ENCODE measurements around the gene COPG2.
"Not testable (repeated sequence)": the region's sequence is repeated elsewhere in the genome, so short reads cannot be mapped to it uniquely, and the experiment has no call there.

The COPG2 gene, protein sequence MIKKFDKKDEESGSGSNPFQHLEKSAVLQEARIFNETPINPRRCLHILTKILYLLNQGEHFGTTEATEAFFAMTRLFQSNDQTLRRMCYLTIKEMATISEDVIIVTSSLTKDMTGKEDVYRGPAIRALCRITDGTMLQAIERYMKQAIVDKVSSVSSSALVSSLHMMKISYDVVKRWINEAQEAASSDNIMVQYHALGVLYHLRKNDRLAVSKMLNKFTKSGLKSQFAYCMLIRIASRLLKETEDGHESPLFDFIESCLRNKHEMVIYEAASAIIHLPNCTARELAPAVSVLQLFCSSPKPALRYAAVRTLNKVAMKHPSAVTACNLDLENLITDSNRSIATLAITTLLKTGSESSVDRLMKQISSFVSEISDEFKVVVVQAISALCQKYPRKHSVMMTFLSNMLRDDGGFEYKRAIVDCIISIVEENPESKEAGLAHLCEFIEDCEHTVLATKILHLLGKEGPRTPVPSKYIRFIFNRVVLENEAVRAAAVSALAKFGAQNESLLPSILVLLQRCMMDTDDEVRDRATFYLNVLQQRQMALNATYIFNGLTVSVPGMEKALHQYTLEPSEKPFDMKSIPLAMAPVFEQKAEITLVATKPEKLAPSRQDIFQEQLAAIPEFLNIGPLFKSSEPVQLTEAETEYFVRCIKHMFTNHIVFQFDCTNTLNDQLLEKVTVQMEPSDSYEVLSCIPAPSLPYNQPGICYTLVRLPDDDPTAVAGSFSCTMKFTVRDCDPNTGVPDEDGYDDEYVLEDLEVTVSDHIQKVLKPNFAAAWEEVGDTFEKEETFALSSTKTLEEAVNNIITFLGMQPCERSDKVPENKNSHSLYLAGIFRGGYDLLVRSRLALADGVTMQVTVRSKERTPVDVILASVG
- 11.9 to 18.1 (median 12.0) reads per million in 3 experiments for total RNA-seq

DNA sequence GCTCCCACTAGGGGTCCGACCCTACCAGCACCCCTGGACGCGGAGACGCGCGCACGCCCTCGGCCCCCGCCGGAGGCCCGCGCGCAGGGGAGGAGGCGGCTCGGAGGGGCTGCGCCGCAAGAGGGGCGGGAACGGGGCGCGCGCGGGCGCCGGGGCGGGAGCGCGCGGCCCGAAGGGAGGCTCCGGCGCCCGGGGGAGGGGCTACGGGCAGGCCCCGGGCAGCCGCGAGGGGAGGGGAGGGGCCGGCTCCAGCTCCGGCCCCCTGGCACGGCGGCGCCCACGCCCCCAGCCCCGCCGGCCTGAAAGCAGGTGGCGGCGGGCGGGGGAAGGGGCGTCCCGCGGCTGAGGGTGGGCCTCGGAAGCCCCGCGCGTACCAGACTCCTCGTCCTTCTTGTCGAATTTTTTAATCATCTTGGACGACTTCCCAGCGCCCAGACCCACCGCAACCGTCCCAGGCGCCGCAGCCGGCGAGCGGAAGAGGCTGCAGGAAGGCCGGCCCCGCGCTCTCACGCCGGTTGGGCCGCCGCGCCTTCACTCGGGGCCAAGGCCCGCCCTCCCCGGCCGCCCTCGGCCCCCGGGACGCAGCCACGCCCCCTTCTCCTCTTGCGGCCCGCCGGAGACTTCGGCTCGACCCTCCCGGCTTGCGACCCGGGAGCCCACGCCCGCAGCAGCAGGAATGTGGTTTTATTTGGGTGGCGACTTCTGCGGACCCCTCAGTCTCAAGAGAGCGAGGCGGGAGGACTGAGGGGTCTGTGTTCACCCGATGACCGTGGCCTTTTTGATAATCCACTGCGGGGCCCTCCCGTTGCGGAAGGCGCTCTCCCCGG lies at the start of gene COPG2:
Gene COPG2, minus strand, starts transcription at position 491 of the 827 bp plus-strand sequence. Its CDS starts 80 bp downstream, at position 411.
- peak; percentile 48 for DNase-seq

DNA sequence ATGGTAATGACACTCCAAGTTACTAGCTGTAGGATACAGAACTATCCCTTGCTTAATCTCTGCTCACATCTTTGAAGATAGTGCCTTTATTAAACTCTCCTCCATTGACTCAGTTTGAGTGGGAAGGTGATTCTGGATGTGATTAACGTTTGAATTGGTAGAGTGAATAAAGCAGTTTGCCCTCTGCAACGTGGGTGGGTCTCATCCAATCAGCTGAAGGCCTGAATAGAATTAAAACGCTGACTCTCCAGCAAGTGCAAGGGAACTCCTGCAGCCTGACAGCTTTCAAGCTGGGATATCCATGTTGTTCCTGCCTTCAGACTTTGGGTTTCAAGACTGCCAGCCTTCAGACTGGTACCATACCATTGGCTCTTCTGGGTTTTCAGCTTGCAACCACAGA lies 43.9 kb upstream of the COPG2 start:
- no peak for DNase-seq

DNA sequence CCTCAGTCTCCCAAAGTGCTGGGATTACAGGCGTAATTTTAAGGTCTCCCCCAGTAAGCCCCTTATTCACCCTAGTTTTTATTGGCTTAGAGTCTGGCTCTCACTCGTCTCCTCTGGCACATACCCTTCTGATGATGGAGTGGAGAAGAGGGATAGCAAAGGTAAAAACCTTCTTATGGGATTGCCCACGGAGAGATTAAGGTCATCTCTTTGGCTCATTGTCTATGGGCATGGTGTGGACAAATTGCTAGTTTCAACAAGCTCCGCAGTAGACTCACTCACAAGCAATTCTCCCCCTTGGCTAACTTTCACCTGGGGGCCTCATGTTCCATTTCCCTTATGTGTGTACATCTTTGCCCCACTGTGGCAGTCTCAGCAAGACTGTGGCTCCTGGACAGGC lies 40.2 kb upstream of the COPG2 start:
- no peak for DNase-seq

DNA sequence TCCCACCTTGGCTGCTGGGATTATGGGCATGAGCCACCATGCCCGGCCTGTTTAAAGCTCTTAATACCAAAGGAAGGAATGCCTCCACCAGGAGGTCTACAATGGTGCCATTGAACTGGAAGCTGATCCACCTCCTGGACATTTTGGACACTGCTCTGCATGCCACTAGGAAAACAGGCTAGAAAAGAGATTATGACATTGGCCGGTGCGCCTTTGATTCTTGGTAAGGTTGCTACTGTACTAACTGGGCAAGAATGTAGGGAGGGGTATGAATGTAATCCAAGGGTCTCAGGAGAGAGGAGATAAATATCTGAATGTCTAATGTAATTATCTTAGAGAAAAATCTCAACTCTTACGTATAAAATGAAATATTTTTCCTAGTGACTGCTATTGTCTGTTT lies 39.5 kb upstream of the COPG2 start:
- DNase-seq: no peak

DNA sequence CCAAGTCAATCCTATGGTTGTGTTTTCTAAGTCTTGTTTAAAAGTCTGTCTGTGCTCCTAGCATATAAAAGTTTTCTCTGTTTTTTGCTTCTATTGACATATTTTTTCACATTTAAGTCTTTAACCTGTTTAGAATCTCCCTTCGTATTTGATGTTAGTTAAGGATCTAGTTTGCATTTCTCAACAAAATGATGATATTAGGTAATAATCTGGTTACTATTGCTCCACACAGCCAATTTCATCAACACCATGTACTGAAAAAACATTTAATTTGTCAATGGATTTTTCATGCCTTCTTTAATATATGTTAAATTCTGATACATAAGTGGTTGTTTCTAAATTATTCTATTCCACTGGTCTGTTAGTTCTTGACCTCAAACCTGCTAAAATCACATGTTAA lies 35.3 kb upstream of the COPG2 start:
- DNase-seq: no peak

DNA sequence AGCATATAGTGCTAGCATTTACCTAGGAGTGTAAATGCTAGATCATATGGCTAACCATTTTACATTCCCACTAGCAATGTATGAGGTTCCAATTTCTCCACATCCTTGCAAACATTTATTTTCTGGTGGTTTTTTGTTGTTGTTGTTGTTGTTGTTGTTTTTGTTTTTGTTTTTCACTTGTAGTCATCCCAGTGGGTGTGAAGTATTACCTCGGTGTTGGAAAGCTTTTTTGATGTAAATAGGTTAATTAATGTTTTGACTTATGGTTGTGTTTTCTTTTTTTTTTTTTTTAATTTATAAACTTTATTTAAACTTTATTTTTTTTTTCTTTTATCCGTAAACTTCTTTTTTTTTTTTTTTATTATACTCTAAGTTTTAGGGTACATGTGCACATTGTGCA lies 33.1 kb upstream of the COPG2 start:
- DNase-seq: no peak

DNA sequence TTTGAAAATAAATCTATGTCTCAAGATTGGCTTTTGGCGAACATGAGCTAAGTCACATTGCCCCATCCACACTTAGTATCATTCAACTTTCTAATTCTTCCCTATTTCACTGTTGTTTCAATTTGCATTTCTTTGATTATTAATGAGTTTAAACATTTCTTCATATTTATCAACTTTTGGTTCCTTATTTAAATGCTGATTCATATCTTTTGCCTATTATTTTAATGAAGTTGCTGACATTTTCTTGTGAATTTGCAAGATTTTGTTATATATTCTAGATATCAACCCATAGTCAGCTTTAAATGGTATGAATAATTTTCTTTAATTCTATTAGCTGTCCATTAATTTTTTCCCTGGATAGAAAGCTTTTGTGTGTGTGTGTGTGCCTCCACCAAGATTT lies 32.2 kb upstream of the COPG2 start:
- DNase-seq: no peak

DNA sequence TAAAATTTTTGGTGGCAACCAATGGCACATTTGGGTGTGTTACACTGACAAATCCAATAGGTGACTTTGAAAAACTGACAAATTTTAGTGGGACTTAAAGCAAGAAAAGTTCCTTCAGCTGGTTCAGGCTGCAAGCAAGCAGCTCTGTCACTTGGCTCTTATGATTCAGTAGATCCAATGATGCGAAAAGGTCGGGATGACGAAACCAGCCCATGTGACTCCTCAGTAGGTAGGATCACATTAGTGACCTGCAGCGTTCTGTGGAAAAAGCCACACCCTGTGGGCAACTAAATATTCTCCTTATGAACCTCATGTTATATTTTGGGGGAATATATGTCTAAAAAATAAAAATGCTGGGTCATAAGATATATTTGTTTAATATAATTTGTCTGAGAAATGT lies 31.1 kb upstream of the COPG2 start:
- no peak for DNase-seq

DNA sequence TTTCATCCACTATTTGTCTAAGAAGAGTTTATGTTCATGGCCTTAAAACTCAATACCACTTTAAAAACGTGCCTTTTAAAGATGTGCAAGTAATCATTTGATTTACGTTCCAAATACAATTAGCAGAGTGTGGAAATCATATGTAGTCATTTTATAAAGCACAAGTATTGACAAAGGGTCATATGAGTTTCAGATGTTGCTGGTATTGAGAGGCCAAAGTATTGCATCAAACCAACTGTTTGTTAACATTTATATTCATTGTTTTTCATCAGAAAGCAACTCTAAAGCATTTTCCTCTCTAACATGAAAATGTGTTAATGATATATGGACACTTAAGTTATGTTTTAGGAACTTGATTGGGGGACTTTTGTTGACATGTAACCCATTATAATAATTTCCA lies 29.3 kb upstream of the COPG2 start:
- DNase-seq: no peak

DNA sequence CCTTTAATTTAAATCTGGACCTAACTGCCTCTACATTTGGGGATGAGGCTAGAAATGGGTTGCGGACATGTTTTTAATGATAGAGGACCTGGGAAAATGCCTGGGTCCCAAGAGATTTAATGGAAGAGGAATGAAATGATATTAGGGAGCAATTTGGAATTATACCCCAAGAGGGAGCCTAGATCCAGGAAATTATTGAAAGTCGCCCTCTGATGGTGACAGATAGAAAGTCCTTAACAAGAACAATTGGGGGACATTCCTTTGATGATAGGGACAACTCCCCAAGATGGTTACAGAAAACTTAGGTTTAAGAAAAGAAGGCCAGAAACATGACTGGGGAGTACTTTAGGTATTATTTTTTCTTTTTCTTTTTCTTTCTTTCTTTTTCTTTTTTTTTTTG lies 27.3 kb upstream of the COPG2 start:
- no peak for DNase-seq

DNA sequence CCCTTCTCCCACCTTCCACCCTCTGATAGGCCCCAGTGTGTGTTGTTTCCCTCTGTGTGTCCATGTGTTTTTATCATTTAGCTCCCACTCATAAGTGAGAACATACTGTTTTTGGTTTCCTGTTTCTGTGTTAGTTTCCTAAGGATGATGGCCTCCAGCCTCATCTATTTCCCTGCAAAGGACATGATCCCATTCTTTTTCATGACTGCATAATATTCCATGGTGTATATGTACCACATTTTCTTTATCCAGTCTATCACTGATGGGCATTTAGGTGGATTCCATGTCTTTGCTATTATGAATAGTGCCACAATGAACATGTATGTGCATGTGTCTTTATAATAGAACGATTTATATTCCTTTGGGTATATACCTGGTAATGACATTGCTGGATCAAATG lies 23.8 kb upstream of the COPG2 start:
- DNase-seq: not testable (repeated sequence)

DNA sequence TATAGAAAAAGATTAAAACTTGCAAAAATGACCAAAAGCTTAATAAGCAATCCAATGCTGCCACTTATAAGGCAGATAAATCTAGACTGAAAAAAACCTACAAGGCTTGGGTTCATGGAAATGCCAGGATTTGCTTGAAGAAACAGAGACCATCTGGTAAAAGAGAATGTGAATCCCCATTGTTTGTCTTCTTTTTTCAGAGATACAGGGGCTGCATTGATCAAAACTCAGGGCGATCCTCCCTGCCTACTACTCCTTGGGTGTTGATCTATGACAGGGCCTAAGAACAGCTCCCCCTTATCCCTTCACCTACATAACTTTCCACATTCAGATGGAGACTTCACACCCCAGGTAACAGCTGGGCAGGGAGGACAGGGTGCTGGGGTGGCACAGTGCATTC lies 21.1 kb upstream of the COPG2 start:
- no peak for DNase-seq

DNA sequence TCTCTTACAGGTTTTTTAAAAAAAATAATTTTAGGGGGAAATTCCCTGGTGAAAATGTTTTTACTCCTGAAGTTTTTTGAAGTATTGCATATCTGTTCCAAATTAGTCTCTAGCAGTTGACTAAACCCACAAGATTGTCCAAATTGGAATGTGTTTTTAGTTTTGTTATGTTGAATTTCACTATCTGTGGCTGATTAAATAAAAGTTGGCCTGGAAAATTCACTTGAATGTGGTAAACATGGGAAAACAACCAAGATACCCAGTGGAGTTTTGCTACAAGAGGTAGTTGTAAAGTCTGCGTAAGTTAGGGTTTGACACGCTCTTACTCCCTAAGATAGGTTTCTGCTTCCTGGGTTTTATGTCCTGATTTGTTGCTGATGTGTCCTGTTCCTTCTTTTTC lies 14.5 kb upstream of the COPG2 start:
- no peak for DNase-seq

DNA sequence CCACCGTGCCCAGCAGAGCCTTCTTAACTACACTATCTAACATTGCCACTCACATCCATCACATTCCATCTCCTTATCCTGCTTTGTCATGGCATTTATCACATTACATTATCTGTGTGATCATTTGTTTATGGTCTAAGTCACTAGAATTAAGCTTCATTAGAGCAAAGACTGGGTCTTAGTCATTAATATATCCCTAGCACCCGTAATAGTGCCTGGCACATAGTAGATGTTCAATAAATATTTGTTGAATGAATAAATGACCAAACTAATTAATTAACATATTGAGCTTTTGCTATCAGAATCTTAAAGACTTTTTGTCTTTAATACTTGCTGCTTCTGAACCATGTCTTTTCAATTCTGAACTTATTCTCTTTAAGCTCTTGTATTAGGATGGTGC lies 5.9 kb upstream of the COPG2 start:
- no peak for DNase-seq

DNA sequence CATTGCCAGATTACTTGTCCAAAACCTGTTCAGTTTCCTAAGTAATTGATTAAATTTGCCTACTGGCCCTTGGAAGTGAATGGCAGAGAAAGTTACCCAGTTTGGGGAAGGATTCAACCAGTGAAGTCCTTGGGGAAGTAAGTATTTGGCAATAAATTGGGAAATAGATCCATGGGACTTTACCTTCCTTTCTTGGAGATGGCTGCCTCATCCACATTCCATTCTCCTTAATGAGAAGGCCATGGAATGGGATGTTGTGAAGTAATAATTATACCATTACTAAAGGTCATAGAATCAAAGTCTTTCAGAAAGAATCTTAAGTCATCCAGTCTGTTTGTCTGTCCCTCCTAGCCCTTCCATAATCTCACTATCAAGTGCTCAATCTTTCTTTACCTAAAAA lies 4.5 kb upstream of the COPG2 start:
- no peak for DNase-seq

DNA sequence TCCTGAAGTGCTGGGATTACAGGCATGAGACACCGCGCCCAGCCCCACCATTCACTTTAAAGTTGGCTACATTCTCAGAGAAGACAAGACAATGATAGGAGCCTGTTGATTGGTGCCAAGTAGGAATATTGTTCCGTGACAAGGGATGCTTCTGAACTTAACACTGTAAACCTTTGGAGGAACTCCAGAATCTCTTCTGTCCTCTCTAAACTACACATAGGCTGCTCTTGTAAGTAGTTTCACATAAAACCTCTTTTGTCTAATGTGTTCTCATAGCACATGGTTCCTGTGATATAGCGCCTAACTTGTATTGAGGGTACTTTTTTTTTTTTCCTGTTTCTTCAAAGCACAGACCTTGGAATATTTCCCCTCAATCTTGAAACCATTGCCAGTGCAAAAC lies 3.6 kb upstream of the COPG2 start:
- no peak for DNase-seq

DNA sequence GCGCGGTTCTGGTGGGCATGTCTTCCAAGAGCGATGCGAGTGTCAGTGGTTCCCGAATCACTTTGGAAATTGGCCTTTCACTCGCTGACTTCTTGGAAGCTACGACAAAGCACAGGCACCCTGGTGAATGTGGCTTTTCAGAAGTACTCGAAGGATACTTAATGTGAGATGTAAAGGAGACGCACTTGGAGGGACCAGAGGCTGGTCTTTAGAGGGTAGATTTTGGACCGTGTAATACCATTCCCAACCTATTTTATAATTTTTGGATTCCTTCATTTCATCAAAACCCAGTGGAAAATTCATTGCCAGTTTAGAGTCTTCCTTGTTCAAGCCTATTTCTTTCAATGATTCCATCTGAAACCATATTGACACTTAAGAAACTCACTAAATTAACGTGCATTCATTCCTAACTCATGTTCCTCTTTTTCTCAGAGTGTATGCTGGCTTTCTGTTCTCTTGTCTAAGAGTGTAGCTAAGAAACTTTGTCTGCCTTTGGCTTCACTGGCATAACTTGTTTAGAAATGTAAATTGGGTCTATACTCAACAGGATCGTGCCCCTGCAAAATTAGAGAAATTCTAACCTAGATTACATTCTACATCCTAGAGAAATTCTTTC lies 645 bp upstream of the COPG2 start:
- peak; percentile 8 for DNase-seq

DNA sequence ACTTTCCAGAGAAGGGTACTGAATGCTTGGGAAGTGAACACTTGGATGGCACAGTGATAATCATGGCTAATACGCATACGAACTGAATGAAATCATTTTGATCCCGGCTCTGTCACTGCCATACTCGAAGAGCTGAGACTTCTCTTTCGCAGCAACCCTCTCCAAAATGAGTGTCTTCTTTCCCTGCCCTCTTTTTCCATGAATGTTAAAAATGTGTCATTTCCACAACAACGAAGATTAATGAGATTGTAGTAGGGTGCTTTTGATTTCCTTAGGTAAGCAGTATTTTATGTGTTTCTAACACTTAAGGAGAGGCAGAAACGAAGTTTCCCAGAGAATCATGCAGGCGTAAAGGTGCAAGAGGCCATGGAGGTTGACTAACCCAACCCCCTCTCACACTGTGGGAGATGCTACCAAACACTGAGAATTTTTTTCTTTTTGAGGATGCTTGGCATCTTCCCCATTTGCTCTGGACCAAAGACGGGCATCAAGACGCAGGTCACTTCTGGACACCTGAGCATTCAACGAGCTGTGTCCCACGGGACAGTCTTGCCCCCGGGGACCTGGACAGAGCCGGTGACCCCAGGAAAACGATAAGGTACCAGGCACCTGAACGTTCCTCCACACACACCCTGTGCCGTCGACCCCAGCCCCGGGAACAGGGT lies 823 bp downstream of the COPG2 start:
- DNase-seq: no peak

DNA sequence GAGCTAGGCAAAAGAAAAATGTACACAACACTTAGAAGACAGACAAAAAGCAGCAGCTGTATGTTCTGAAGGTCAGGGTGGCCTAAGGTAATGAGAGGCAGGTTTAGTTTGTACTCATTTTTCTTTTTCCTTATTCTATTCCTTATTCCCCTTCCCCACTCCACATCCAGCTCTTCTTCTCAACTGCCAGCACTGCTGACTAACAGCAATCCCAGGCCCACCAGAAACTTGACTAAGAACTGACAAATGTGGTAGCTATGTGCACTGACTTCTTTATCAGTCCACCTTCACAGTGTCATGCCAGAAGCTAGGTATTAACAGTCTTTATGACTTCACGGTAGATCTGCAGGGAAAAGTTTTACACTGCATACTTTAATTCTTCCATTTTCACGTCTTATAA lies 6.1 kb downstream of the COPG2 start:
- no peak for DNase-seq

DNA sequence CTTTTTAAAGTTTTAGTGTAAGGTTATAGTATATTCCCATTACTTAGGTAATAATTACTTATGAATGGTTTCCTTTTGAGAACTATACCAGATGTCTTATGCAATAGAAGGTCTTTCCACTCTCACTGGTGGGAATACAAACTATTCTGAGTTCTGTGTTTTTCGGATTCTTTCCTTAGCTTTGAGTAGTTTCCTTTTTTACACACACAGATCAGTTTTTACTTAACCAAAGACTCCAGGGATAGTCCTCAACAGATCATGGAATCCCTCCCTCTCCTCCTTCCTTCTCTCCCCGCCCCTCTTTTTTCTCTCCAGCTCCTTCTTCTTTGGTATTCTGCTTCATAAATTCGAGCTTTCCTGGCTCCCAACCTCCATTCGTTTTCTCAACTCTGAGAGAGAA lies 13.3 kb downstream of the COPG2 start:
- DNase-seq: no peak

DNA sequence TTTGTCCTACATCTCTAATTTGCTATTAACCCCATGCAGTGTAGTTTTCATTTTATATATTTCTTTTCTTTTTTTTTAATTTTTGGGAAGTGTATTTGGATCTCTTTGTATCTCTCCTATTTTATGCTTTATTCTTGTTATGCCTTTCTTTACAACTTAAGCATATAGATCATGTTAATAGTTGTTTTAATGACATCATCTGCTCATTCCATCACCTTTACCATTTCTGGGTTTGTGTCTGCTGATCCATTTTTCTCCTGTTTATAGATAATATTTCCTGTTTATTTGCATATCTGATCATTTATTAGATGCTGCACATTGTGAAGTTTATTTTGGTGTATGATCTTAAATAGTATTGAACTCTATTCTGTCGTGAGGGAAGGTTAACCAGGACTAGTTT lies 13.7 kb downstream of the COPG2 start:
- no peak for DNase-seq

DNA sequence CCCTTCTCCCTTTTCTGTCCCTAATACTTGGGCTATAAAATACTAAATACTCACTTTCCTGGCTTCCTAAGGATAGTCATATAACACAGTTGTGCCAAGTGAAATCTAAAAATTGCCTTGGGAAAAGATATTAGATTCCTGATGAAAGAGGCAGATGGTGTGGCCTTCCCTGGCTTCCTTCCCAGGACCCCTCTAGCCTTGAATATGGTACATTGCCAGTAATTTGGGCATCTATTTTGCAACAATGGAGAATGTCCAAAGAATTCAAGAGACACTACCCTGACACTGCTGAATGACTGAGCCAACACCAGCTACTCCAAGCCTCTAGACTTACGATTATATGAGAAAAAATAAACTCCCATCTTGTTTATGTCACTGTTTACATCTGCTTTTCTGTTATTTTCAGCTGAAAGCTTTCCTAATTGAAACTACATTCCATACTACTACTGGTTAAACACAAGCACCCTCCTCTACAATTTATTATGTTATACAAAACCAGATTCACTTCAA lies 17.9 kb downstream of the COPG2 start:
- DNase-seq: no peak
